Activated CD8-positive, alpha-beta memory T cell treated with anti-CD3 and anti-CD28 coated beads, Interleukin-2, amount 50 U/mL, for 48 hours (primary cell): Measurements from ENCODE around the gene NOX5.

Source experiments
- DNase-seq: peaks from one replicate; pipeline ENCODE4 v3.0.0-alpha.2; 2020

Gene NOX5

DNA sequence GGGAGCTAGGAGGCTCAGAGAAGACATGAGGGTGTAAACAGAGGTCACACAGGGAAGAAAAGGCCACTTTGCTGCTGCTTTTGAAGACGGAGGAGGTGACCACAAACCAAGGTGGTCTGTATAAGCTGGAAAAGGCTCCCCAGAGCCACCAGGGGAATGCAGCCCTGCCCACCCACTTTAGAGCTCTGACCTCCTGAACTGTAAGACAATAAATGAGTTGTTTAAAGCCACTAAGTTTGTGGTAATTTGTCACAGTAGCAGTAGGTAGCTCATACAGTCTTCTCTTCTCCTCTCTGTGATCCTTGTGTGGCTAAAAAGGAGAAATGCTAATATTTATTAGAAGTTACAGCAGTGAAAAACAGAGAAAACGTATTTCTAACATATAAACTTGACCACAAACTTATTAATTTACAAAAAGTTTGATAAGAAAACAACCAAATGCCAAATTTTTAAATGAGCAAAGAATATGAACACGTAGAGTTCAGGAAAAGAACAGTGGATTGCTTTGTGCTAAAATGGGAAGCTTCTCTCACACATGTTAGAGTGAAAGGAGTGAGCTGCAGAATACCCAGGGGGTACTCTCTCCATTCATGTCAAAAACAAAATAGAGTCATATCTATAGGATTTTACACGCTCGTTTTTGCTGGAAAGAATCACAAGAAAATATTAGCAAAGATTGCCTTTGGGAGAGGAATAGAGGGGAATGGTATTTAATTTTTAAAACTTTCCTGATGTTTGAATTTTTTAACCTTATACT, 71.0 kb downstream of the NOX5 start:
- DNase-seq, result no peak

DNA sequence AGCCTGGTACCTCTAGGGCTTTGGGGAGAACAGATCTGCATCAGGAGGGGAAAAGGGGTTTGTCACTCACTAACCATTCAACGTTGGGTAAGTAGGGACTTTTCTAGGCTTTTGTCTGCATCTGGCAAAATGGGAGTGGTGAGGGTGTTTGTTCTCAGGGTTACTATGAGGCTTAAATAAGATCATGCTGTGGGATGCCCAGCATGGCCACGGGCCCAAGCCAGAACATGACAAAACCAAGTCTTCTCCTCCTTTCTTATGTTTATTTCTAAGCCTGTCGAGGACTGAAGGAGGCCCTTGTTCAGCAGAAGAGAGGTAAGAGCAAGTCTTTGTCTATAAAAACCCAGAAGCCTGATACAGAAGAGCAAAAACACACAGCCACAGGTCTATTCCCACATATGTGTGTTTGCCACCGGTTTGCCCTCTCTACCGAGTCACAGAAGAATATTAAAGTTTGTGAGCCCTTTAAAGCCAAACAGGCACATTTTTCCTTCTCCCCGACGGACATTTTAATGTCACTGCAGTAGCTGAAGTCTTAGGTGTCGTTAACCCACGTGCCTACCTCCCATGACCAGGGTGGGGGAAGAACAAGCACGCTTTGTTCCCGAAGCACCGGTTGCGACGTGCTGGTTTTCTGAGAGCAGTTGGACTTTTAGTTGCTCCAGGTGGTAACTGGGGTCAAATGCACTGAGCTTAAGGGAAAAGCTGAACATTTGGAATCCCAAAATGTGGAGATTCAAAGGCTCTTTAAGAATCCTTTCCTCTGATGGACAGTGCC, 72.1 kb downstream of the NOX5 start:
- no peak for DNase-seq

DNA sequence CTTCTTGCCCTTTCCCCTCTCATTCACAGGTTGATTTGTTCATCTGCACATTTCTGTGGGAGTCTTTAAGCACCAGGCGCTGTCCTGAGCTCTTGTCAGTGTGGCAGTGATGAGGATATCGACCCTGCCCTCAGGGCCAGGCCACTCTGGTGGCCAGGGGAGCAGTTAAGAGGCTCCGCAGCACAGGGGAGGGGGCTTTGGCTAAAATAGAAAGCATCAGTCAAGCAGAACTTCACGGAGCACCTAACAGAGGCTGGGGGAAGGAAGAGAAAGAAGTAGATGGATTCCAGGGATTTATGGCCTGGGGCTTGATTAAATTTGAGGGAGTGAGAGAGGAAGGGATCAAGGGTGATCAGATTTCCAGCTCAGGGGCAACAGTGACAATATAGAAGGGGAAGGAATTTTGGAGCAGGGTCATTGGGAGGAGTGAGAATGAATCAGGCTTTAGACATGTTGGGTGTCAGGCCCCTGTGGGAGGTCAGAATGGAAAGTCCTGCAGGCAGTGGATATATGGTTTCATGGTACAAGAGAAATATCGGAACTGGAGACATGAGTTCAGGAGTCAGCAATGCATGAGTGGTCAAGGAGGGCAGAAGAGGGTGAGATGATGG, 73.0 kb downstream of the NOX5 start:
- DNase-seq, result no peak

DNA sequence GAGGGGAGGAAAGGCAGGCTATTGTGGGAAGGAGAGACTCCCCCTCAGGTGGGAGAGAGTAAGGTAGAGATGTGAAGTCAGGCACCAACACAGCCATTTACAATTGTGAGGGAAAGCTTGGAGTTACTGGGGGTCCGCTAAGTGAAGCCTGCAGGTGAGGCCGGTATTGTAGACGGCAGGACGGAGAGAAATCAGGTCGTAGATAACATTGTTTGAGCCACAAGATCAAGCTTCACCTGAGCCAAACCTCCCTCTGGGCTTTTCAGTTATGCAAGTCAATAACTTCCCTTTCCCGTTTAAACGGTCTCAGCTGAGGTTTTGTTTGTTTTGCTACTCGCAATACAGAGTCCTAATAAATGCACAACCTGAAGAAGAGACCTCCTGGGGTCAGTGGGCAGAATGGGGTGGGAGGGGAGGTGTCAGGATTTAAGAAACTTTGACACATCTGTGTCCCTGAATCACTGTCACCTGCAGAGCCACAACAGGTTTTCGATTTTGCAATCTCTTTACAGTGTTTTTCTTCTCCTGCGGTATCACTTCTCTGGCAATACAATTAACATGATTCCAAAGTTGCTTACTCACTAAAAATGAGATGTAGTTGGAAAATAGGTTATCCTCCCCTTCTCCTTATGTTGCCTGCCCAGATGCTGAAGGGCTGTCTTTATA, 73.9 kb downstream of the NOX5 start:
- DNase-seq, result no peak

DNA sequence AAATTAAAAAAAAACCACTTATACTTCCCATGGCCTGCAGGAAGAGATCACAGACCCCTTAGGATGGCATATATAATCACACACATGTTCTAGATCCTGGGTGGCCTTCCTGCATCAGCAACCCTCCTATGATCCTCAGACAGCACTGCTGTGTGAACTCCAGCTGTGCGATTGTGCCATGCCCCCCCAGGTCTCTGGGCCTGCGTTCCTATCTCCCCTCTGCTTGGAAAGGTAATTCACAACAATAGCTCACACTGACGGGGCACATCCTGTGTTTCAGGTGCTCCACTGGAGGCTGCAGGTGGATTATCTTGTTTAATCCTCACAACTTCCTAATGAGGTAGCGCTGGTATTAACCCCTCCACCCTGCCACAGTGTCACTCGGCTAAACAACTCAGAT, 74.8 kb downstream of the NOX5 start:
- DNase-seq, result no peak

DNA sequence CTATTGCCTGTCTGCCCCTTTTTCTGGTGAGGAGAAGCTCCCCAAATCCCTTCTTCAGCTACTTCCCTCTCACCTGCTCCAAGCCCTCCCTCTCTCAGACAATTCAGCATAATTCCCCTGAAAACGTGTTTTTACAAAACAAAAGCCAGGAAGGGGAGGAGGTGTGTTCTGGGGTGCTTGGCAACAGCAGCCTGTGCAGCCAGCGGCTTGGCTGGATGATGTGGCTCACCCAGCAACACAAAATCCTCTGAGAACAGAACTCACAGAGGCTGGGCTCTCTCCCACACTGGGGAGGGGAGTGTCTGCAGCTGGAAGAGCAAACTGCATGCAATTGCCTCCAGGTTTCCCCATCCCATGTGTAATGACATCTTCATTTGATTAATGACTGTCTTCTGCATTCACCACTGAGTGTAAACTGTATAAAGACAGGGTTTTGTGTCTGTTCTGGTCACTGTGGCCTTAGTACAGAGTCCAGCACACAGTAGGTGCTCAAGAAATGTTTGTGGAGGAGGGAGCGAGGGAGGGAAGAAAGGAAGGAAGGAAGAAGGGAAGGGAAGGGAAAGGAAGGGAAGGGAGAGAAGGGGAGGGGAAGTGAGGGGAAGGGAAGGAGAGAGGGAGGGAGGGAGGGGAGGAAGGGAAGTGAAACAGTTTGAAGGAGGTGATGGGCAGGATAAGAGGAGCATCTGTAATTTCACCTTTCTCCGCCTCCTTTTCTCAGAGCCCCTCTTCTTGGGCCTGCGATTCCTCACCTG, 75.9 kb downstream of the NOX5 start:
- DNase-seq, result no peak

DNA sequence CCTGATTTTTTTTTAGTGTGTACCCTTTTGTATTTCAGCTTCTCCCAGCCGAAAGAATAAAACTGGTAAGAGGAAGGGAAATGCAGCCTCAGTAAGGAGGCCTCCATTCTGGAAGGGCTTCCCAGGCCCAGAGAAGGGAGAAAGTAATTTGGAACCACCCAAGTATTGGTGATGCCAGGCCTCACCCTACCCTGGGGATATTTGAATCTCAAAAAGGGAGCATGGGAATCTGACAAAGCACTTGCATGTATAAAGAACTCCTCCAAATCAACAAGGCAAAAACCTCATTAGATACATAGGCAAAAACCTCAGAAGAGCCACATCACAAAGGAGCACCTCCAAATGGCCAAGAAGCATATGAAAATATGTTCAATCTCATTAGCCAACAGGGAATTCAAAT, 77.2 kb downstream of the NOX5 start:
- no peak for DNase-seq

DNA sequence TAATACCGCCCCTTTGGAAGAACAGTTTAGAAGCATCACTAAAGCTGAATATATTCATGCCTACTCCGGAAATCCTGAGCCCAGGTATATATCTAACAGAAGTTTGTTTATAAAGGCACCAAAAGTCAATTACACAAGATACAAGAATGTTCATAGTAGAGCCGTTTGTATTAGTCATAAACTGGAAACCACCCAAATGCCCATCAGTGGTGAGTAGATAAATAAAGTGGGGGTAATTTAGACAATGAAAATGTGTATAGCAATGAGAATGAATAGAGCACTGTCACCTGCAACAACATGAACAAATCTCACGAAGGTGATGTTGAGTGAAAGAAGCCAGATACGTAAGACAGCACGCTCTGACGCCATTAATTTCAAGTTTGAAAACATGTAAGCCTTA, 77.7 kb downstream of the NOX5 start:
- DNase-seq, result no peak

DNA sequence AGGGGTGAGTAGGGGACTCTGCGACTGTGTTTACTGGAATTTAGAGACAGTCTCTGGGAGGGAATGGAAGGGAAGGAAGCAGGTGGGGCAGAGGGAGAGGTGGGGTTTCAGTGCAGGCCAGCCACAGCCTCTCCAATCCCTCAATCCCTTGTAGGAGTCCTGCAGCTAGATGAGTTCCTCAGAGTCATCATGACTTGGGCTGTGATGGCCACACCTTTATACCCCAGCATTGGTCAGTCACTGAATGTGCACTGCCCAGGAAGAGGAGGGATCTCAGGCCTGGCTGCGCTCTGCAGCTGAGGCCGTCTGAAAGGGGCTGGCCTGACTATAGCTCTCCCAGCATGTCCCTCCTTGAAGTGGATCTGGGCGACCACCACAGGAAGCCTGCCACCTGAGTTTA, 78.6 kb downstream of the NOX5 start:
- DNase-seq, result no peak

DNA sequence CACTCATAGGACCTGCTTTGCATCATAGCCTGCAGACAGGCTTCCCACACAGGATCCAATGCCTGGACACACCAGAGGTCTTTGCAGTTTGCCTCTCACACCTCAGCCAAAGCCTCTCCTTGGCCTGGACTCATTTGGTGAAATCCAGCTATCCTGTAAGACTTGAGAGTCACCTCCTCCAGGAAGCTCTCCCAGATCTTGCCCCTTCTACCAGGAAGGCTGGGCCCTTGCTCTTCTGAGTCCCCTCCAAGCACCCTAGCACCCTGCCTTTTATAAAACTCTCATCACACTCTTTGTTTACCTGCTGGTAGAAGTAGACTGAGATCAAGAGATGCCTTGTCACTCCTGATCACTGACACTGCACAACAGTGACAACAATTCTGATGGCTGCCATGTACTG, 79.1 kb downstream of the NOX5 start:
- no peak for DNase-seq

DNA sequence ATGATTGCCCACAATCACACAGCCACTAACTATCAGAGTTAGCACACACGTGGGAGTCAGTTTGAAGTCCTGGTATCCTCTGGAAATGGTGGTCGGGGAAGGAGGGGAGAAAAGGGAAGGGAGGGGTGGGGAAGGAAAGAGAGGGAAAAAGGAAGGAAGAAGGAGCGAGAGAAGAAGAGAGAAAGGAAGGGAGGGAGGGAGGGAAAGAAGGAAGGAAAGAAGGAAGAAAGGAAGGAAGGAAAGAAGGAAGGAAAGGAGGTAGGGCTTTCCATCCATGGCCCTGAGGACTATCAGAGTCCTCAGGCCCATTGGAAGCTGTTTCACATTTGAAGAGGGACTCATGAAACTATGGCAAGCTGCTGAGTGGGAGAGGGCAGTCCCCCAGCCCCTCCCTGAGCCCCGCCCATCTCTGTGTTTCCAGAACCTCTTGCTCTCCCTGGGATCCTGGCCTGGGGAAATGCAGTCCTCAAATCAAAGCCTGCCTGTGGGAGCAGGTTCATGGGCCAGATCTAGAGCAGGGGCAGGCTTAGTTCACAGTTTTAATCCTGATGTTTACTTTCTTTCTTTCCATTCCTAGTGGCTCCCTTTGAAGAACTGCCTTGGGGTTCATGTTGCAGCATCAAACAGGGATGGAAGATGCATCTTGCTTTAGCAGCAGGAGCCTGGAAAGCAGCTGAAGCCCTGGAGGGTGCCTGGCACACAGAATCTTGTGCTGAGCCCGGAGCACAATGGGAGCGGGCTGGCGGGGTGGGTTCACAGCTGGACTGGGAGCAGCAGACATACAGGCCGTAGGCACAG, 79.8 kb downstream of the NOX5 start:
- no peak for DNase-seq

DNA sequence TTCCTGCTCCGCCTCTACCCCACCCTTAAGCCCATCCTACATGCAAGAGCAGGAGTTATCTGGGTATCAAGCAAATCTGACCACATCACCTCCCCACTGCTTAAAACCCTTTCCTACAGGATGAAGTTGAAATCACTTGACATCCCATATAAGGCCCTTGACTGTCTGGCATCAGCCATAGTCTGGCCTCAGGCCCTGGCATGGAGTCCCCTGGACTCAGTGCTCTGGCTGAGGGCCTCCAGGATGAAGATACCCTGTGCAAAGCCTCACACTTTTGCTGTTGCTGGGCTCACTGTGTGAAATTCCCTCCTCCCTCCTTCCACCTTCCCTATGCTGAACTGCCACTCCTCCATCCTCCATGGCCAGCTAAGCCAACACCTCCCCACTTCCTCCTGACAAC, 80.8 kb downstream of the NOX5 start:
- DNase-seq, result no peak

DNA sequence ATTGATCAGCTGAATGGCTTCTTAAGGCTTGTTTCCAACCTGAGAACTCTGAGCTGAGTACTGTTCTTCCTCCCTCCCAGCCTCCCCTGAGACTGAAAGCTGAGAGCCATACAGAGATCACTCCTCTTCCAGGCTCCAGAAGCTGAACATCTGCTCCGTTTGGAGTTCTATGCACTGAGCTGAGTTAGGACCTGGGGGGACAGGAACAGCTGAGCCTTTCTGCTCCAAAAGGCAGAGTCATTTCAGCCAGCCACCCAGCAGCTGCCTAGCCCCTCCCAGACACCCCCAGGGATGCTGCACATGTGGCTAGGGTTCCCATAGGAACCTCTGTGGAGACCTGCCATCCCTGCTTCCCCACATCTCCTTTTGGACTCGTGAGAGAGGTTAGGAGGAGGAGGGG, 81.7 kb downstream of the NOX5 start:
- no peak for DNase-seq

DNA sequence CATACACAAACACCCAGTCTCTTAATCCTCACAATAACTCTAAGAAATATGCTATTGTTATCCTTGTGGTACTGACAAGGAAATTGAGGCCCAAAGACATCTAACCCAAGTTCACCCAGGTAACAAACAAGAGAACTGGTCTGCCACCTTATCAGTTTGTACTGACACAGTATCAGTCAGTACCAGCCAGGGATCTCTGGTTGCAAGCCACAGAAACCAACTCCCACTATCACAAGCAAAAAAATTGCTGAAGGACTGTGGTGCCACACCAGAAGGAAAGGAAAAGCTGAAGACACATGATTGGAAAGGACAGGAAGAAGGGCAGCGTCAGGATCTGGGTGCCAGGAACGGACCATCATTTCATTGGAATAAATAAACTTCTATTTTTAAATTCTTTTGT, 82.1 kb downstream of the NOX5 start:
- DNase-seq, result no peak

DNA sequence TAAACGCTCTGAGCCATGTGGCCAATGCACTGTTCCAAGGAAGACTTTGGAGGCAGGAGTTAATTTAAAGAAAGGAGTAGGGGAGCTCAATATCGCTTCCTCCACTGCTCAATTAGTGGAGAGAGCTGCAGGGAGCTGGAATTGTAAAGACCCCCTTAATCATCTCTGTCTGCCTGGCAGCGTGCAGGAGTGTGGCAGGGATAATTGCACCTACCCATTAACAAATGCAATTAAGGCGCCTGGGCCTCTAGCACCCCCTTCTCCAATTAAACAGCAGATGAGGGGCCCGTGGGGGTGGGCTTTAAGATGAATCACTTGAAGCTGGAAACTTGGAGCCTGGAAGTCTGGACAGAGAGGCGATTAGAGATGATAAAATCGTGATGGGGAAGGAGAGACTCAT, 84.3 kb downstream of the NOX5 start:
- no peak for DNase-seq

DNA sequence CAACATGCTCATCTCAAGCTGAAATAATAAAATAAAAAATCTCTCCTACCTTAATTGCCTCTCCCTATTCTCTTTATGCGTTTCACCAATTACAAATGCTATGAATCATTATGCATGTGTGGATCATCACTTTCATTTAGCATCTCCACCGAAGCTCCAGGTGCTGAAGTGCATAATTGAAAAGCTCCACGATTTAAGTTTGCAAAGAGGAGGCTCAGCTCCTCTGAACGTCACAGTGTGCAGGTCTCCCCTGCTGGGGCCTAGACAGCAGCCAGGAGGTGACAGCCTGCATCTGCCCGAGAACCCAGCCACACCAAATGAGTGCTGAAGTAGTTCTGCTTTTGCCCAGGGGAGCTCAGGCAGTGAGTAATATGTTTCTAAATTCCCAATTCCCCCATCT, 85.4 kb downstream of the NOX5 start:
- no peak for DNase-seq

DNA sequence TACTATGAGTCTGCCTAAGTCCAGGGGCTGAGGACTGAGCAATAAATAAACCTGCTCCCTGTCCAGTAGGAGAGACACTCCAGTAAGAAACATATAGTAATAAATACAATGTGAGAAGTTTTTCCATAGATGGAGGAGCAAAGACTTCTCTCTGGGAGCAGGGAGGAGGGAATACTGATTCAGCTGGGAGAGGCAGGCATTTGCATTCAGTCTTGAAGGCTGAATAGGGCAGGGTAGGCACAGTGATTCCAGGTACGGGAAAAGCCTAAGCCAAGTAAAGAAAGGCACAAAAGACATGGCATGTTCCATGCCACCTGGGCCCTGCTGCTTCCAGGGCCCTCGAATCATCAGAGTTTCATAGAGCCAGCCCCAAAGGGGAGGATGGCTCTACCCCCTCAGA, 86.3 kb downstream of the NOX5 start:
- DNase-seq, result no peak

DNA sequence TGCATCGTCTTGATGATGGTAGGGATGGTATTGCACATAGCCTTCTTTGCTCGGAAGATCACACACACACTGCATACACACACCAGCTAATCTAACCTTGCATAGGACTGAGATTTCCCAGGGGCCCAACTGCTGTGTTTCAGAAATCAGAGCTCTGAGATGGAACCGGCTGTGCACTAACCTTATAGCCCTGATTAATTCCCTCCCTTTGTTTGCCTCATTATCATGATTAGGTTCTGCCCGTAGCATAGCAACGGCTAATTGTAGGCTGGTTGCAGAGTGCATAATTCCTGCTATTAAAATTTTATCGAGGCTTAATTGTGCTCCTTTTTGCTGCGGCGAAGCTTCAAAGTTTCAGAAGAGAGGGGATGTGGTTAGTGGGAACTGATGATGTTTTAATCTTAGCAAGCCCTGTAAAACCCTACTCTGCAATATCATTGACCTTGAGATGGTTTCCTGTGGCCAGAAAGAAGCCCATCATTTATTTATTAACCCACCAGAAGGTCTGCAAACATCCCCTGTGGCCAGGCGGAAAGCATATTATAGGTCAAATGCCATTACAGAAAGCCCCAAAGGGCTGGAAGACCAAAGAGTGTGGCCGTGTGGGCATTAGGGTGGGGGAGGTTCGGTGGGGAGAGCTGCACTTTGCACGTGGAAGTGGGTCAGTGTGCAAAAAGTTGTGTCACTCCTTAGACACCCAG, 89.7 kb downstream of the NOX5 start:
- no peak for DNase-seq

DNA sequence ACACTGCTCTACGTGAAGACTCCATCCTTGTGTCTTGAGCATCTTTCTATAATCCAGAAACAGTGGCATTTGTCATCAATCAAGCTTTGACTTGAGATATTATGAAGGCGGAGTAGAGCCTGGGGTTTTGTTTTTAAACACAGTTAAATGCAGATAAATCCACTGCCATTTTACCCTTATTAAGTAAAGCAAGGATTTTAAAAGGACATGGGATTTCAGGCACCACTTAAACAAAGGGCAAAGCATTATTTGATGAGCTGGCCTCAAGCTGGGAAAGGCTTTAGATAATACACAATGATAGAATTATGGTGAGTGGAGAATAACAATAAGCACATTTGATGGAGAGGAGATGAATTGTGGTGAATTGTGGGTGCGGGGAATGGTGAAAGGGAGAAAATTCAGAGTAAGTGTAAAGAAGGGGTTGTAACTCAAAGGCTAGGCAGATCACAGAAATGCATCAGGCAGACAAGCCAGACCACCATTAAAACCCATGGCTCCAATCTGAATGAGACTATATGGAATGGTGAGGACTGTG, 91.0 kb downstream of the NOX5 start:
- DNase-seq, result no peak

DNA sequence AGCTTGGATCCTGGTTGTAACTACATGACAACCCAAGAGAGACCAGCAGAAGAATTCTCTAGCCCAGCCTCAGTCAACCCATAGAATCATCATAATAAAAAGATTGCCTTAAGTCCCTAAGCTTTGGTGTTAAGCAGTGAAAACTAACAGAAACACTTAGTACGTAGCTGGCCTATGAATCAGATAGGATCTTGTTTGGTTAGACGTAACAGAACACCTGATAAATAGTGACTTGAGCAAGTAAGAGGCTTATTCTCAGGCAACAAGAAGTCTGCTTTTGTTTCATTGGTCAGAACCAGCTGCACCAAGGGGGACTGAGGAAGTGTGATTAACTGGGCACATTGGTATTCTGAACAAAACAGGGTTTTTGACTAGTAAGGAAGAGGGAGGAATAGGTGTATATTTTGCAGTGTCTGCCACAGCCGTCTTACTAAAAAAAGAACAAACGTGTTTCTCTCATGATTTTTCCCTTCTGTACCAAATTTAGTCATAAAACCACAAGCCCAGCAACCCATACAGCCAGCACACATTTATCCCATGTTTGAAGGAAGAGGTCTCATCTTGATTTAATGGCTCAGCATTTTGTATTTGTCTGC, 92.6 kb downstream of the NOX5 start:
- no peak for DNase-seq
